NCI-H446 (cell line): Measurements from ENCODE around the gene ZNF169.
"Not testable (repeated sequence)": the region's sequence is repeated elsewhere in the genome, so short reads cannot be mapped to it uniquely, and the experiment has no call there.

ENCODE experiments used
- DNase-seq, 2 experiments: peaks; one replicate each; lab custom pipeline; 2025; lab: John Stamatoyannopoulos, UW

The ZNF169 gene

DNA sequence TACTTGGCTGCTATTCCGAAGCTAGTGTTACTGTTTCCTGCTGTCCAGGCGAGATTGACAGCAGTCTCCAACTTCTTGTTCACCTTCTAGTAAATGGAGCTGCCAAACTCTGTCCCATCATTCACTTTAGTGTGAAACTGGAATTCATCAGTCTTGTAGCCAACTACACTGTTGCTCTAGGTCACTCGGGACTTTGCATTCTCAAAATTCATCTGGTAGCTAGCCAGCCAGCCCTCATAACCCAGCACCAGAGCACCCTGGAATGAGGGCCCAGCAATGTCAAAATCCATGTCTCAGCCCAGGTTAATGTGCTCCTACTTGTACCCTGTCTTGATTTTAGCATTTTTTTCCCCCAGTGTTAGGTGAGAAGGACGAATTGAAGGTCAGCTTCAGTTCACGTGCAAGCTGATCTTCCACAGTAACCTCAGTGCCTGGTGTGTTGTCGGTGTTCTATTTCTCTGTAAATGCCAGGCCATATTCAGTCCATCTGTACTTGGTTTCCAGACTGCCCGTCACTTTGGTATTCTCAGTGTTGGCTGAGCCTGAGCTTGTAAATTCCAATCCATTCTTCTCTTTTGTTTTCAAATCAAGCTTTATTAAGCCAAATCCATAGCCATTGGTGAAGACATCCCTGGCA lies 28.9 kb downstream of the ZNF169 start:
- no peak for DNase-seq

GRCh38 chr9:94289691-94290090 lies 30.6 kb downstream of the ZNF169 start:
- DNase-seq, result no peak

- DNase-seq, result no peak
These were observed 40.0 kb downstream of the ZNF169 start for GRCh38 chr9:94298949-94299599.

DNA sequence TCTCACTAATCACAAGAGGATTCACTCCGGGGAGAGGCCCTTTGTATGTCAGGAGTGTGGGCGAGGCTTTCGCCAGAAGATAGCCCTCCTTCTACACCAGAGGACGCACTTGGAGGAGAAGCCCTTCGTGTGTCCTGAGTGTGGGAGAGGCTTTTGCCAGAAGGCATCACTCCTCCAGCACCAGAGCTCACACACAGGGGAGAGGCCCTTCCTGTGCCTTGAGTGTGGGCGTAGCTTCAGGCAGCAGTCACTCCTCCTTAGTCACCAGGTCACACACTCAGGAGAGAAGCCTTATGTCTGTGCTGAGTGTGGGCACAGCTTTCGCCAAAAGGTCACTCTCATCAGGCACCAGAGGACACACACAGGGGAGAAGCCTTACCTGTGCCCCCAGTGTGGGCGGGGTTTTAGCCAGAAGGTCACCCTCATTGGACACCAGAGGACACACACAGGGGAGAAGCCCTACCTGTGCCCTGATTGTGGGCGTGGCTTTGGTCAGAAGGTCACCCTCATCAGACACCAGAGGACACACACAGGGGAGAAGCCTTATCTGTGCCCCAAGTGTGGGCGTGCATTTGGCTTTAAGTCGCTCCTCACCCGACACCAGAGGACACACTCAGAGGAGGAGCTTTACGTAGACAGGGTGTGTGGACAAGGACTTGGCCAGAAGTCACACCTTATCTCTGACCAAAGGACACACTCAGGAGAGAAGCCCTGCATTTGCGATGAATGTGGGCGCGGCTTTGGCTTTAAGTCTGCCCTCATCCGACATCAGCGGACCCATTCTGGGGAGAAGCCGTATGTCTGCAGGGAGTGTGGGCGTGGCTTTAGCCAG lies 41.6 kb downstream of the ZNF169 start:
- no peak for DNase-seq

GRCh38 chr9:94301583-94301982 lies 42.5 kb downstream of the ZNF169 start:
- DNase-seq, result no peak

- DNase-seq, result no peak
These were observed 43.3 kb downstream of the ZNF169 start for GRCh38 chr9:94302426-94302825.

DNA sequence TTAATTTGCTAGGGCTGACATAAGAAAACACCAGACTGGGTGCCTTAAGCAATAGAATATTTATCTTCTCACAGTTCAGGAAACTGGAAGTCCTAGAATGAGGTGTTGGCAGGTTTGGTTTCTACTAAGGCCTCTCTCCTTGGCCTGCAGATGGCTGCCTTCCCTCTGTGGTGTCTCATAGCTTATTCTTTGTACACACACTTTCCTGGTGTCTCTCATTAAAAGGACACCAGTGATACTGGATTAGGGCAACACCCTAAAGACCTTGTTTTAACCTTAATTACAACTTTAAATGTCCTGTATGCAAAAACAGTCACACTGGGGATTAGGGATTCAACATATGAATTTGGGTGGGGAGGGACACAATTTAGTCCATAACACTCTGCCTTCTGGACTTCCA lies 44.2 kb downstream of the ZNF169 start:
- no peak for DNase-seq

DNA sequence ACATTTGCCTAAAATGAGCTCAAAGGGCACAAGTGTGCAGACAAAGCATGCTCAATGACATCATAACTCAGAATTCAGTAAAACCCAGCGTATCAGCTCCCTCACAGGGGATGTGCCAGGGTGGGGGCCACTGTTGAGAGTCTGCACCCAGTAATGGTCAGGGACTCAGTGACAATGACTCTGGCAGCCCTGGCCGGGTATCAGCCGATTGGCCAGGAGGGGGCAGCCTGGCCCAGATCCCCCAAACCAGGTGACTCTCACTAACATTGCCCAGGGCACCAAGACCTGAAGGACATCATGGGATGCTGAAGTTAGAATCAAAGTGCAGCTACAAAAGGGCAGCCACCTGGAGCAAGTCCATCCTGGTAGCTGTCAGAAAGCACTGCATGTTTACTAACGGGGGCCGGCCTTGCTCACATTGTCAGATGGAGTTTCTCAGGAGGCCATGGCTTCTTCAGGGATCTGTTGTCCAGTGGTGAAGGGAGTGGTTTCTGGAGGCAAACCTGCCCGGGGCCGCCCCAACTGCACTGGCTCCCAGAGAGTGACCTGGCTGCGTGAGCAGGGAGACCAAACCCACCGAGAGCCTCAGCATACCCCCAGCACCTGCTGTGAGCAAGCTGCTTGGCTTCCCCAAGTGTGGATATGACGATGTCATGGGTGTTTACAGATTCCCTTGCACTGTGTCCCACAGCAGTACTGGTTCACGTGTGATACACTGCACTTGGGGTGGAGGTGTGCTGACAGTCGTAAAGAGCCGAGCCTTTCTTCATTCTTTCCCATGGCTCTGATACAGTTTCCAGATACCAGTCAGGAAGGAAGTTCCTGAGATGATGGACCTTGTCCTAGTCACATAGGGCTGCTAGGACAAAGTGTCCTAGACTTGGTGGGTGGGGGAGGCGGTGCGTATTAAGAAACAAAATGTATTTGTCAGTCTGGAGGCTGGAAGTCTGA lies 56.2 kb downstream of the ZNF169 start:
- not testable (repeated sequence) for DNase-seq

DNA sequence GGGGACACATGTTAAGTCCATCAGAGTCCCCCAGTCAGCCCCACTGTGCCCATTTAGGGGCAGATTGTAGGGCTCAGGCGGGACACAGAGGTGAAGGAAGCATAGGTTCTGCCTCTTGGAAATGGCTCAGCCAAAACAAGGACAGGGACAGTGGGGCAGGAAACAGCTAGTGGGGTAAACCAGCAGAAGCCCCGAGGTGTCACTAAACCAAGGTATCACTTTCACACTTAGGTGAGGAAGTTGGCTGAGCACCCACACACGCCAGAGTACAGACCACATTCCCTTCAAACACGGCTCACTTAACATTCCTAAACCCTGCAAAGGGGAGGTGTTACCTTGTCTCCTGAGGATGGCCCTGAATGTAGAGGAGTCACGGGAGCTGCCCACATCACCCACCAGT lies 57.1 kb downstream of the ZNF169 start:
- not testable (repeated sequence) for DNase-seq

- not testable (repeated sequence) for DNase-seq
These were observed 59.0 kb downstream of the ZNF169 start for GRCh38 chr9:94317949-94318657.

DNA sequence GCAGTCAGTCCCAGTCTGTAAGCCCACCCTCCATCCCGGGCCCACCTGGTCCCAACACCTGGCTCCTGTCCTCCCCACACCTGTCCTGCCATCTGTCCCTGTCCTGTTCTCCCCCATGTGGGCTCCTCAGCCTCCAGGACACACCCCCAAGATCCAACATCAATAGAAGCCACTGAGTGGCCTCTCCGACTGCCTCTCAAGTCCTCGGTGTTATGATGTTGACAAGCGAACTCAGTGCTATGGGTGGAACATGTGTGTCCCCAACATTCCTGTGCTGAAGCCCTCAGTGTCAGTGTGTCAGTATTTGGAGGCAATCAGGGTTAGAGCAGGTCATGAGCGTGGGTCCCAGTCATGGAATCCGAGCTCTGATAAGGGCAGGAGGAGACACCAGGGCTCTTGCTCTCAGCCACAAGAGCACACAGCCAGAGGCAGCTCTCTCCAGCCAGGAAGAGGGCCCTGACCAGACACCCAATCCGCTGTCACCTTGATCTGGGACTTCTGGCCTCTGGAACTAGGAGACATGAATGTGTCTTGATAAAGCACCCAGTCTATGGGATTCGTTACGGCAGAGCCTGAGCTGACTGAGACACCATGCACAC lies 63.3 kb downstream of the ZNF169 start:
- DNase-seq, result not testable (repeated sequence)

- DNase-seq, result not testable (repeated sequence)
These were observed 64.2 kb downstream of the ZNF169 start for GRCh38 chr9:94323153-94323798.

DNA sequence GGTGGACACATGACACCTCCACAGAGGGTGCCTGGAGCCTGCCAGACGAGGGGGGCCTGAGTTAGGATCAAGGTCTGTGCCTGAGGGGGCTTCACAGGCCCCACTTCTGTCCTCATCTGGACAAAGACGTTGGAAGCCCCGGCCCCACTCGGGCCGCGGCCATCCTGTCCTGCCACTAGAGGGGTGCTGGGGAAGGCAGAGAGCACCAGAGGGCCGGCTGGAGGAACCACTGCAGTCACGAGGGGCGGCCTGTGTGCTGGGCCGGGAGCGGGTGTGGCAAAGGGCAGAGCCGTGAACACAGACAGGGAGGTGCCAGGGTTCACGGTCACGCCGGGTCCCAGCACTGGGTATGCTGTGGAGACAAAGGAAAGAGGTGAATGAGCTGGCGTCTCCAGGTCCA lies 66.5 kb downstream of the ZNF169 start:
- not testable (repeated sequence) for DNase-seq

DNA sequence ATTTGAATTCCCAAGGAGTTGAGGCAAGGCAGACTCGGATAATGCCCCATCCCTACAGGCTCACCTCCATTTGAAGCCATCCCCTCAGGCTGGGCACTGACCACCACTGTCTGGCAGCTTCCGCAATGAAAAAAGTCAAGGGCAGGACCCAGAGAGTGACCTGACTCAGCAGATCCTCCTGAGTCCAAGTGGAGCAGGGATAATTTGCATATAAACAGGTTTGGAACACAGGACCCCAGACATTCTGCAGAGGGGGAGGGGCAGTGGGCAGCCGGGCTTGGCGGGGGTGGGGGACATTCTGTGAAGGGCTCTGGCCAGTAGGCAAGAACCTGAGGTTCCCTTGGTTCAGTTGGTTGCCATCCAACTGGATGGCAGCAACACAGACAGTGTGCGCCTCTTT lies 69.4 kb downstream of the ZNF169 start, which contains the start of gene NUTM2F:
Gene NUTM2F (minus strand): TSS at position 101 of the 400 bp plus-strand sequence. CDS start 21 bp downstream, at position 80.
- not testable (repeated sequence) for DNase-seq

DNA sequence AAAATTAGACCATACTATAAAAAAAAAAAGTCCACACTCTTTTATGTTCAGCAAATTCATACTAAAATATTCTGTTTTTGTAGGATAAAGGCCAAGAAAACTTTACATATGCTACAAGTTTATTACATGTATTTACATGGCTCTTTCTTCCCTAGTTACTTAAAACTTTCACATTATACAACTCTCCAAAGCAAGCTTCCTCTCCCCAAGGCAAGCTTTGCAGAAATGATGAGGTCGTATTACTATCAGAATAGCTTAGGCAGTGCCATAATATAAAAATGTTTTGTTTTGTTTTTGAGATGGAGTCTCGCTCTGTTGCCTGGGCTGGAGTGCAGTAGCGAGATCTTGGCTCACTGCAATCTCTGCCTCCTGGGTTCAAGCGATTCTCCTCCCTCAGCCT lies 77.3 kb downstream of the ZNF169 start:
- DNase-seq, result not testable (repeated sequence)

DNA sequence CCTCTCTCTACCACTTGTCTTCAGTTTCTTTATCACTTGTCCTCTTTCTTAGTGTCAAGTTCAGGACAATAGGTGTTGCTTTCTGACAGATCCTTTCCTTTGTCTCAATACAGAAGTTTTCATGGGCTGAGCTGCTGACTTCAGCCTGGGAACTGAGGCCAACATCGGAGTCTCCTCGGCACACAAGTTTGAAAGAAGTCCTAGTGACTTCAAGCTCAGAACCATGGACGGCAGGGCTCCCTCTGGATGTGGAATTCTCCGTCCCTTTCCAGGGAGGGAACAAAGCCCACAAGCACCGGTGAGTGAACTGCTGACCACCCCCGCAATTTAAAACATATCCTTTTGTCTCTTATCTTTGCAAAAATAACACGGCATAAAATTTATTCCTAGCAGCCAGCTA lies 79.6 kb downstream of the ZNF169 start:
- DNase-seq, result not testable (repeated sequence)

GRCh38 chr9:94339657-94340056 lies 80.6 kb downstream of the ZNF169 start:
- not testable (repeated sequence) for DNase-seq

DNA sequence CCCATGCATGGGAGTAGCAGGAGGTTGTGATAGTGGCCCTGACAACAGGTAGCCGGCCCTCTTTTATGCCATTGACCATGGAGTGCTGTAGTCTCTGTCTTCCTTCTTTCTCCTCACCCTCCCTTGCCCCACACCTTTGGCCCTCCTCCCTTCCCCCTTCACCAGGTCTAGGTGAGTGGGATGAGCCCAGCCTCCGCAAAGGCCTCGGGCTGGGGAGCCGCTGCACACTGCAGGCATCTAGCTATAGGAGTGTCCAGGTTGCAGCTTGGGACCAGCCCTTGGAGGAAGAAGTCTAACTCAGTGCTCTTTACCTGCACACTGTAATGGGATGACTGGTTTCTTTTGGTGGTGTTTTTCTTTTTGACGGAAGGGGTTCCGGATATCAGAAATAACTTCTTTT lies 81.7 kb downstream of the ZNF169 start:
- not testable (repeated sequence) for DNase-seq

DNA sequence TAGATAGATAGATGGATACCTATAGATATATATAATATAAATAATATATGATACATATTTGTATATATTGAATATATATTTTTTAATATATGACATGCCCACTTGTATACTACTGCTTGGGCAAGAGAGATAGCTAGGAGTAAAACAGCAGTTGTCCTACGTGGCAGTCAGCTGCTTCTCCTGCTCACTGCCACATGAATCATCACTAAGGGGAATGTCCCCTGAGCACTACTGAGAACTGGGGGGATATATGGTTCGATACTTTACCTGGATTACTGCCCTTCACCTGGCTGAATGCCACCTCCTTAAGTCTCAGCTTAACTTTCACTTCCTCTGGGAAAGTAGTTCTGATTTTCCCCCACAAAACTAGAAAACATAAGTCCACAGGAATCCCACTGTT lies 82.6 kb downstream of the ZNF169 start:
- DNase-seq, result not testable (repeated sequence)

DNA sequence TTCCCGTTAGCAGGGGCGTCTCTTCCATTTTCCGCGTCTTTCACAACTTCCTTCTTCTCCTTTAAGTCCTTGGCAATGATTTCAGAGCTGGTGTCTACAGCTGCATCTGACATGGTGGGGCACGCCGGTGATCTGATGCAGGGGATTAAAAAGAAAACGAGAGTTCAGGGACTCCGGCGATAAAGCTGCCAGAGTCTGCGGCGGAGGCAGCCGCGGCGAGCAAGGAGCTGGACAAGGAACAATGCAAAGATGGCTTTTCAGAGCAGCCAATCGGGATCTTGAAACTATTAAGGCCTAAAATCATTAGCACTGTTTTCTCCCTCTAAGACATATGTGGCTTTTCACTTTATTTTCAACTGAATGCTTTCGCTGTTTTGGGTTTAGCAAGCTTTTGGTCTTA lies 88.4 kb downstream of the ZNF169 start:
- not testable (repeated sequence) for DNase-seq
